Measurements from ENCODE around the gene GMNC. TPM values are rescaled to one million over a fixed set of nuclear protein-coding genes. Genes with fewer than 3 reads are reported as not detected.
"Not testable (repeated sequence)": the region's sequence is repeated elsewhere in the genome, so short reads cannot be mapped to it uniquely, and the experiment has no call there.

GMNC gene
- total RNA-seq, 4 donors from 2014 or later = not detected

DNA sequence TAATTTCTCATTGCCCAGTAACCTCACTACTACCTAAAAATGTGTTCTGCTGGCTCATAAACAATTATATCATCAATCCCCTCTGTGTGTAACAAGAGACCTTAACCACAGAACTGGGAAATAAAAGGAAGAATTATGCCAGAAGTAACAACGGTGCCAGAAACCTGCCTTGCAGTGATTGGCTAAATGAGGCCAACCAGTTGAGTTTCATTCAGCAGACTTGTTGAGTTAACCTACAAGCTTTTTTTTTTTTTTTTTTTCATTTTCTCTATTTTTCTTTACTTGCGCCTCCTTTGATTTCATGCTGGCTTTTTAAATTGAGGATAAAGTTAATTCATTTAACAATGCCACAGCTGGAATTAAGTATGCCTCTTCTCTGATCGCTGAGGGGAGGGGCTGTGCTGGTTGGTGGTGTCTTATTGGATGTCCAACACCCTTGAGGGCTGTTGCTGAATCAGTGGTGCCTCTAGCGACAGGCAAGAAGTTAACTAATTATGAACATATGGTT lies 30.0 kb upstream of the GMNC start:
- peaks cover 0 to 21% (median 0%) of the 10 kb centered on the region in 4 donors for H3K9me3 ChIP-seq
- H3K27ac ChIP-seq = no peak overlapping the region
- H3K4me1 ChIP-seq = no peaks in the 10 kb centered on the region
- H3K27me3 ChIP-seq = no peaks in the 10 kb centered on the region
- H3K36me3 ChIP-seq = no peaks in the 10 kb centered on the region
- DNase-seq (ENCODE audit: low spot score in 2 of 2) = no peak
- TF ChIP-seq EP300 (IDR thresholded peaks at IDR 0.05) = no peak
- TF ChIP-seq POLR2A (IDR thresholded peaks at IDR 0.05) = no peak
- TF ChIP-seq, protein P1, sequence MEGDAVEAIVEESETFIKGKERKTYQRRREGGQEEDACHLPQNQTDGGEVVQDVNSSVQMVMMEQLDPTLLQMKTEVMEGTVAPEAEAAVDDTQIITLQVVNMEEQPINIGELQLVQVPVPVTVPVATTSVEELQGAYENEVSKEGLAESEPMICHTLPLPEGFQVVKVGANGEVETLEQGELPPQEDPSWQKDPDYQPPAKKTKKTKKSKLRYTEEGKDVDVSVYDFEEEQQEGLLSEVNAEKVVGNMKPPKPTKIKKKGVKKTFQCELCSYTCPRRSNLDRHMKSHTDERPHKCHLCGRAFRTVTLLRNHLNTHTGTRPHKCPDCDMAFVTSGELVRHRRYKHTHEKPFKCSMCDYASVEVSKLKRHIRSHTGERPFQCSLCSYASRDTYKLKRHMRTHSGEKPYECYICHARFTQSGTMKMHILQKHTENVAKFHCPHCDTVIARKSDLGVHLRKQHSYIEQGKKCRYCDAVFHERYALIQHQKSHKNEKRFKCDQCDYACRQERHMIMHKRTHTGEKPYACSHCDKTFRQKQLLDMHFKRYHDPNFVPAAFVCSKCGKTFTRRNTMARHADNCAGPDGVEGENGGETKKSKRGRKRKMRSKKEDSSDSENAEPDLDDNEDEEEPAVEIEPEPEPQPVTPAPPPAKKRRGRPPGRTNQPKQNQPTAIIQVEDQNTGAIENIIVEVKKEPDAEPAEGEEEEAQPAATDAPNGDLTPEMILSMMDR (IDR thresholded peaks at IDR 0.05) = no peak
- no peak overlapping the region for H3K4me3 ChIP-seq
- 57 to 62% methylated on average over 4 of the region's 4 CpGs for WGBS, 2 donors

DNA sequence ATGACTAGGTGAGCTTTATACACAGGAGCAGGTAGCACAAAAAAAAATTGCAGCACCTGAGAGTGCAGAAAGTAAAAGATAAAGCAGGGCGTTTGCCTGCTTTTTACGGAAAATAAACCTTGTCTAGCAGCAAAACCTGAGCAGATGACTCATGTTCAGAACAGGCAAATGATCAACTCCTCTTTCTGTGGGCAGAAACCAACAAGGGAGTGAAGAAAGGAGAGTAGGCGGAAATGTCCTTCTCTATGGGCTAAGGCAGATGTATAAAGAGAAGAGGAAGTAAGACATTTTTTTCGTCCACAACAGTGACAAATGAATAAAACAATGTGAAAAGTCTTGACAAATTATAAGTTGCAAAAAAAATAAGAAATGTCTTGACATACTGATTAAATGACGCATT lies 24.5 kb upstream of the GMNC start:
- no peak for DNase-seq (ENCODE audit: low spot score in 2 of 2)
- Histone ChIP-seq H3K27me3 (no peaks in the 10 kb centered on the region), H3K9me3 (no peaks in the 10 kb centered on the region), H3K27ac (no peak overlapping the region), H3K4me1 (peaks cover 0 to 4% (median 0%) of the 10 kb centered on the region in 4 donors), H3K4me3 (no peak overlapping the region), H3K36me3 (no peaks in the 10 kb centered on the region)
- no peak for TF ChIP-seq EP300 (IDR thresholded peaks at IDR 0.05)
- WGBS, 2 donors = 80 to 87% methylated on average over 5 of the region's 5 CpGs

DNA sequence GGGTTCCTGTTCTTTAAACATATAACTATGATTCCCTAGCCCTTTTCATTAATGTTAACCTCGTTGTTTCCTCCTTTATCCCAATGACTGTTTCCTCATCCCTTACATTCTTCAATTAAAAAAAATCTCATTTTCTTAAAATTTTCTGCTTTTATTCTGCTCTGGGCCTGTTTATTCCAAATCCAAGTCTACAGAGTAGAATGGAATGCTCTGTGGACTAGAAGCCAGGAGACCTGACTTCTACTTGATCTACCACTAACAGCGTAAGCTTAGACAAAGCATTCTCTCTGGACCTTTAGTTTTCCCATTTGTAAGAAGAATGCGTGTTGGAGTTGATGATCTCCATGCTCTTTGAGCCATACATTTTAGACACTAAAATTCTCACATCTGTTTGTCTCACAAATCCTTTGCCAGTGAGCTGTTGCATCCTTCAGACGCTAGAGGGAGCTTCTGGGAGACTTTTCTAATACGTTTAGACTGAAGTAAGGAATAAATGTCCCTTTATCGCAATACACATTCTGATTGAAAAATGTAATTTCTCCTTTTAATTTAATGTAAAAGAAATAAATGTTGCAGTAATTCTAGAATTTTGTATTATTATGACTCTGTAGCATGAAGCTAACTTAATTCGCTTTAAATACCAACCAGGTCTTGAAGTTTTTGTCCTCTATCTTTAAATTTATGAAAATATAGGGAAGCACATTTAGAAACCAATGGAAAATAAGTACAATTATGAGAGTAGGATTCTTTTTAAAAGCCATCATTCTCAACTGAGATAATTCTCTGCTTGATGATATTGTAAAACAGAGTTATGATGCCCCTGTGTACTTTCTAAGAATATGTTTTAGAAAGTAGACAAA lies 21.7 kb upstream of the GMNC start:
- peaks cover 0 to 4% (median 0%) of the 10 kb centered on the region in 4 donors for H3K4me1 ChIP-seq
- no peaks in the 10 kb centered on the region for H3K9me3 ChIP-seq
- TF ChIP-seq EP300 (IDR thresholded peaks at IDR 0.05) = no peak
- TF ChIP-seq, protein P1 (IDR thresholded peaks at IDR 0.05) = peak; percentile 55 to 82 (median 72)
- no peak overlapping the region for H3K4me3 ChIP-seq
- H3K36me3 ChIP-seq = no peaks in the 10 kb centered on the region
- DNase-seq (ENCODE audit: low spot score in 2 of 2) = peak; percentile 16 to 42
- H3K27me3 ChIP-seq = no peaks in the 10 kb centered on the region
- 28 to 30% methylated on average over 7 of the region's 7 CpGs for WGBS, 2 donors
- no peak overlapping the region for H3K27ac ChIP-seq

DNA sequence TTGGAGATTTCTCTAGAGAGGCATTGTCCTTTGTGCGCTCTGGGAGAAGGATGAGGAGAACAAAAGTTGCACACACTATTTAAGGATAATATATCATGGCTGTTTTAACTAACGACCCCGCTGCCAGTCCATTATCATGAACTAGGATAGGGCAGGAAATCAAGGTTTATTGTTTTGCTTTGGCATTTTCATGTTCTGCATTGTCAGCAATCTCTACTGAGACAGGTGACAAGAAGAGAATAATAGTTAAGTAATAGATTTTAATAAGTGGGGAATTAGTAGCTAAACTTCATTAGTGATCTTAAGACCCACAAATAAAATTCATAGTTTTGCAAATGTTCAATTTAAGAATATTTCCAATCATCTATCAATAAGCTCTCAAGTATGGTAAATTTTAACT lies 20.6 kb upstream of the GMNC start:
- Histone ChIP-seq H3K4me1 (peaks cover 0 to 4% (median 0%) of the 10 kb centered on the region in 4 donors), H3K9me3 (no peaks in the 10 kb centered on the region), H3K4me3 (no peak overlapping the region), H3K27me3 (no peaks in the 10 kb centered on the region), H3K36me3 (no peaks in the 10 kb centered on the region), H3K27ac (no peak overlapping the region)
- DNase-seq (ENCODE audit: low spot score in 2 of 2) = no peak
- 61 to 68% methylated on average over 3 of the region's 3 CpGs for WGBS, 2 donors
- TF ChIP-seq EP300 (IDR thresholded peaks at IDR 0.05) (no peak), POLR2A (IDR thresholded peaks at IDR 0.05) (no peak)
- TF ChIP-seq, protein P1 (IDR thresholded peaks at IDR 0.05) = no peak

DNA sequence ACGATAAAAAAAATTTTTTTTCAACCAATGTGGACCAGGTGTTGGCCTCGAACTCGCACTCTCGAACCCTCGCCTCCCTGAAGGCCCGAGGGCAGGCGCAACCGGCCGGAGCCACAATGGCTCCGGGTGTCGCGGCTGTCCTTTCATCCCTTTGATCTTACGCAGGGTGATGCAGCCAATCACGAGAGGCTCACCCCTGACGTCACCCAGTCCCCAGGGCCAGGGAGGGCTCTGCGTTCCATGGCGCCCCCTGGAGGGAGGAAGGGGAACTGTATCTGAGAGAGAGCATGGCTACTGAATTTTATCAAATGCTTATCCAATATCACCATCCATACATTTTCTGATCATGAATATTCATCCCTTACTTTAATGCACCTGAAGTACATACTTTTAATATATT lies 15.4 kb upstream of the GMNC start:
- H3K4me3 ChIP-seq = no peak overlapping the region
- H3K4me1 ChIP-seq = no peaks in the 10 kb centered on the region
- TF ChIP-seq POLR2A (IDR thresholded peaks at IDR 0.05) (no peak), EP300 (IDR thresholded peaks at IDR 0.05) (no peak)
- TF ChIP-seq, protein P1 (IDR thresholded peaks at IDR 0.05) = no peak
- DNase-seq (ENCODE audit: low spot score in 2 of 2) = no peak
- no peaks in the 10 kb centered on the region for H3K9me3 ChIP-seq
- WGBS, 2 donors = 87 to 89% methylated on average over 17 of the region's 17 CpGs
- H3K36me3 ChIP-seq = no peaks in the 10 kb centered on the region
- H3K27ac ChIP-seq = no peak overlapping the region
- H3K27me3 ChIP-seq = no peaks in the 10 kb centered on the region

DNA sequence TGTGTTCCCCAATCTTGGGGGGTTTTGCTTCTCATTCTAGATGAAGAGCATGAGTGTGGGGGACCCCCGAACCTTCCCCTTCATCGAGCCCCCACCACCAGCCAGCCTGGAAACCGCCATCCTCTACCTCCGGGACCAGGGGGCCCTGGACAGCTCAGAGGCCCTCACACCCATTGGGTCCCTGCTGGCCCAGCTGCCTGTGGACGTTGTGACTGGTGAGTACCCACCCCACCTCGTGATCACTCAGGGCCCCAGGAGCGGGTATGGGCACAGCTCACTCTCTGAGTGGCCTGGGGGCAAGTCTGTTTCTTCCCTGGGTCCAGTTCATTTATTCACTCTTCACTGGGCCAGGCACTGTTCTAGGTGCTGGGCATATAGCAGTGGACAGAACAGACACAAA lies 13.9 kb upstream of the GMNC start:
- not testable (repeated sequence) for H3K27me3 ChIP-seq; H3K4me3 ChIP-seq; H3K27ac ChIP-seq; H3K36me3 ChIP-seq; DNase-seq (ENCODE audit: low spot score in 2 of 2); H3K4me1 ChIP-seq; H3K9me3 ChIP-seq
- 89 to 96% methylated on average over 7 of the region's 7 CpGs for WGBS, 2 donors

DNA sequence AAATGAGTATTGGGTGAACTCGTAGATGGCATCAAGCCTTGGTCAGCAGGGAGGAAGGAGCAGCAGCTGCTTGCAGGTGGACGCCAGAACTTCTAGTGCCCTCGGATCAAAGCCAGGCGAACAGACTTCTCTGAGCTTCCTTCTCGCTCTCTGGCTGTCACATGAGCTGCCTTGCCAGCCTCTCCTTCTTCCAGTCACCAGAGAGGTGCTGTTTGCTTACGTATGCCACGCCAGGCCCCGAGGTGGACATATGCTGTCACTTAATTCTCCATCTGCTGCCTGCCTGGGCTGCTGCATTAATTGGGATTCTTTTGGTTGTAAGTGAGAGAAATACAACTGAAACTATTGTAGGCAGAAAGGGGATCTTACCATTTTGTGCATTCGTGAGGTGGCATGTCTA lies 12.6 kb upstream of the GMNC start:
- not testable (repeated sequence) for H3K27ac ChIP-seq; H3K36me3 ChIP-seq; H3K27me3 ChIP-seq; H3K4me1 ChIP-seq; DNase-seq (ENCODE audit: low spot score in 2 of 2); H3K4me3 ChIP-seq; H3K9me3 ChIP-seq
- 95 to 99% methylated on average over 8 to 9 of the region's 9 CpGs for WGBS, 2 donors
